Upper lobe of left lung (tissue), 4 donors: Measurements from ENCODE around the gene ACER2.

Experiments
- EP300 ChIP-seq, 4 donors: sonication (generic); formaldehyde crosslinking; IDR thresholded peaks; one replicate each; pipeline ENCODE4 v1.5.1; 2017; ENCODE audit warnings: antibody characterized with exemption in 4 of 4, control low read depth in 2 of 4
- POLR2A ChIP-seq, 4 donors: fragments of 450-650 bp; IDR thresholded peaks; one replicate each; pipeline ENCODE4 v1.5.1; 2016 to 2017; ENCODE audit warnings: antibody characterized with exemption in 4 of 4, mild to moderate bottlenecking in 2 of 4
- POLR2AphosphoS5 ChIP-seq, 2 donors: sonication (generic); formaldehyde crosslinking; IDR thresholded peaks; one replicate each; pipeline ENCODE4 v1.5.1; 2017; ENCODE audit warnings: antibody characterized with exemption in 2 of 2
- TF ChIP-seq, protein P1 (sequence below), 6 experiments: fragments of 450-650 bp in 4 of 6; fragments of 200-600 bp in 2 of 6; sonication (generic) in 2 of 6; IDR thresholded peaks; one replicate each; pipeline ENCODE4 v1.5.1; 2016 to 2019; ENCODE audit warnings: antibody characterized with exemption in 6 of 6

DNA sequence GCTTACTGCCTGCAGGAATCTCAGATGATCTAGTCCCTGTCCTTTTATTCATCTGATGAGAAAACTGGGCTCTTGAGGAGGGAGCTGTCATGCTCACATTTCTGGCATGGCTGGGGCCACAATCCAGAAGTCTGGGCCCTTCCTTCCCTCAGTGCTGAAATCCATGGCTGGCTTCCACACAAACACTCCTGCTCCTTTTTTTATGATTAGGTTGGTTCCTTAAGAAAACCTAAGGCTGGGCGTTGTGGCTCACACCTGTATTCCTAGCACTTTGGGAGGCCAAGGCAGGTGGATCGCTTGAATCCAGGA, 1.3 kb downstream of the ACER2 start:
- TF ChIP-seq POLR2AphosphoS5 (IDR thresholded peaks at IDR 0.05) (no peak), POLR2A (IDR thresholded peaks at IDR 0.05) (no peak), EP300 (IDR thresholded peaks at IDR 0.05) (no peak)
- TF ChIP-seq, protein P1, sequence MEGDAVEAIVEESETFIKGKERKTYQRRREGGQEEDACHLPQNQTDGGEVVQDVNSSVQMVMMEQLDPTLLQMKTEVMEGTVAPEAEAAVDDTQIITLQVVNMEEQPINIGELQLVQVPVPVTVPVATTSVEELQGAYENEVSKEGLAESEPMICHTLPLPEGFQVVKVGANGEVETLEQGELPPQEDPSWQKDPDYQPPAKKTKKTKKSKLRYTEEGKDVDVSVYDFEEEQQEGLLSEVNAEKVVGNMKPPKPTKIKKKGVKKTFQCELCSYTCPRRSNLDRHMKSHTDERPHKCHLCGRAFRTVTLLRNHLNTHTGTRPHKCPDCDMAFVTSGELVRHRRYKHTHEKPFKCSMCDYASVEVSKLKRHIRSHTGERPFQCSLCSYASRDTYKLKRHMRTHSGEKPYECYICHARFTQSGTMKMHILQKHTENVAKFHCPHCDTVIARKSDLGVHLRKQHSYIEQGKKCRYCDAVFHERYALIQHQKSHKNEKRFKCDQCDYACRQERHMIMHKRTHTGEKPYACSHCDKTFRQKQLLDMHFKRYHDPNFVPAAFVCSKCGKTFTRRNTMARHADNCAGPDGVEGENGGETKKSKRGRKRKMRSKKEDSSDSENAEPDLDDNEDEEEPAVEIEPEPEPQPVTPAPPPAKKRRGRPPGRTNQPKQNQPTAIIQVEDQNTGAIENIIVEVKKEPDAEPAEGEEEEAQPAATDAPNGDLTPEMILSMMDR (IDR thresholded peaks at IDR 0.05): no peak
